HFFc6 (cell line): ENCODE results near the gene OMA1. TPM values are rescaled to one million over a fixed set of nuclear protein-coding genes. Genes with fewer than 3 reads are reported as not detected.

Source experiments
- DNase-seq: peaks from one replicate; pipeline ENCODE4 v3.0.0-alpha.2; 2018
- H3K27ac Mint-ChIP-seq: 2 replicates; pipeline ENCODE4 v1.8.0; 2020; ENCODE audit warnings: mild to moderate bottlenecking, mixed read lengths
- H3K27me3 Mint-ChIP-seq: 2 replicates; pipeline ENCODE4 v1.8.0; 2021; ENCODE audit warnings: mild to moderate bottlenecking, moderate library complexity, mixed read lengths; ENCODE audit not compliant: insufficient read depth
- H3K36me3 Mint-ChIP-seq: 2 replicates; pipeline ENCODE4 v1.8.0; 2021; ENCODE audit warnings: low read depth, mixed read lengths
- H3K4me1 Mint-ChIP-seq: 2 replicates; pipeline ENCODE4 v1.8.0; 2020; ENCODE audit warnings: low read depth, mixed read lengths
- H3K4me3 Mint-ChIP-seq: 2 replicates; pipeline ENCODE4 v1.8.0; 2020; ENCODE audit warnings: mild to moderate bottlenecking, moderate library complexity, mixed read lengths
- H3K9me3 Mint-ChIP-seq: 2 replicates; pipeline ENCODE4 v1.8.0; 2020; ENCODE audit warnings: mild to moderate bottlenecking, mixed read lengths
- total RNA-seq, 6 experiments: library from RNA; stranded (reverse); fragmentation: NEBNext Ultra II Directional; extraction: Animal tissue kit (Norgen Biotek cat#: 25700); gene quantifications; 2 replicates in 1 of 6; 3 replicates in 5 of 6; pipeline ENCODE4 v1.2.3, GENCODE V29; 2021
- TF ChIP-seq, protein P1 (sequence below): fragments of 200-600 bp; sonication (generic); IDR thresholded peaks from 2 replicates; pipeline ENCODE4 v1.5.0; 2021; ENCODE audit warnings: antibody characterized with exemption, mild to moderate bottlenecking

Gene OMA1
- total RNA-seq, 6 experiments from 2014 or later: 10.5 to 14.8 (median 13.1) TPM

GRCh38 chr1:58454807-58455206 is 91.7 kb downstream of the OMA1 start:
- peaks cover 2% of the 10 kb centered on the region; the same call in 1 of the 2 replicates for H3K27me3 Mint-ChIP-seq
- no peaks in the 10 kb centered on the region for H3K9me3 Mint-ChIP-seq
- H3K36me3 Mint-ChIP-seq: no peaks in the 10 kb centered on the region
- no peak overlapping the region for H3K27ac Mint-ChIP-seq
- DNase-seq: no peak
- TF ChIP-seq, protein P1, sequence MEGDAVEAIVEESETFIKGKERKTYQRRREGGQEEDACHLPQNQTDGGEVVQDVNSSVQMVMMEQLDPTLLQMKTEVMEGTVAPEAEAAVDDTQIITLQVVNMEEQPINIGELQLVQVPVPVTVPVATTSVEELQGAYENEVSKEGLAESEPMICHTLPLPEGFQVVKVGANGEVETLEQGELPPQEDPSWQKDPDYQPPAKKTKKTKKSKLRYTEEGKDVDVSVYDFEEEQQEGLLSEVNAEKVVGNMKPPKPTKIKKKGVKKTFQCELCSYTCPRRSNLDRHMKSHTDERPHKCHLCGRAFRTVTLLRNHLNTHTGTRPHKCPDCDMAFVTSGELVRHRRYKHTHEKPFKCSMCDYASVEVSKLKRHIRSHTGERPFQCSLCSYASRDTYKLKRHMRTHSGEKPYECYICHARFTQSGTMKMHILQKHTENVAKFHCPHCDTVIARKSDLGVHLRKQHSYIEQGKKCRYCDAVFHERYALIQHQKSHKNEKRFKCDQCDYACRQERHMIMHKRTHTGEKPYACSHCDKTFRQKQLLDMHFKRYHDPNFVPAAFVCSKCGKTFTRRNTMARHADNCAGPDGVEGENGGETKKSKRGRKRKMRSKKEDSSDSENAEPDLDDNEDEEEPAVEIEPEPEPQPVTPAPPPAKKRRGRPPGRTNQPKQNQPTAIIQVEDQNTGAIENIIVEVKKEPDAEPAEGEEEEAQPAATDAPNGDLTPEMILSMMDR: no peak
- H3K4me1 Mint-ChIP-seq: peaks cover 30% of the 10 kb centered on the region
- H3K4me3 Mint-ChIP-seq: no peak overlapping the region; the same call in 1 of the 2 replicates

DNA sequence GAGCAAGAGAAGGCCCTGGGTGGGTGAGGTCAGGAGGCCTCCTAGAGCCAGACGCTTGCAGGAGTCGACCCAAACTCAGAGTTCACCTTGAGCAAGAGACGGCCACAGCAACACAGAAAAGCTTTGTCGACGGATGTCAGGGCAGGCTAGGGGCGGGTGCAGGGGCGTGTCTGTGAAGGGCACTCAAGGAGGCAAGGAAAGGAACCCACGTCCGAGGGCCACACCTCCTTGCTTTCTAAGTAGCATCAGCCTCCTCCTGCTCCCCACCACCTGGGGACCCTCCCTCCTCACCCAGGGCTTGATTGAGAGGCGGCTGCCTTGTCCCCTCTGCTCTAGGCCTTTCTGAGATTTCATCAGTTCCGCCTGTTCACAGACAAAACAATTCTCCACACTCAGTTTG is 92.1 kb downstream of the OMA1 start:
- H3K4me3 Mint-ChIP-seq: no peak overlapping the region
- H3K9me3 Mint-ChIP-seq: no peaks in the 10 kb centered on the region
- no peak overlapping the region for H3K27ac Mint-ChIP-seq
- peaks cover 2% of the 10 kb centered on the region; the same call in 1 of the 2 replicates for H3K27me3 Mint-ChIP-seq
- TF ChIP-seq, protein P1: no peak
- H3K36me3 Mint-ChIP-seq: no peaks in the 10 kb centered on the region
- peaks cover 30% of the 10 kb centered on the region for H3K4me1 Mint-ChIP-seq
- no peak for DNase-seq

DNA sequence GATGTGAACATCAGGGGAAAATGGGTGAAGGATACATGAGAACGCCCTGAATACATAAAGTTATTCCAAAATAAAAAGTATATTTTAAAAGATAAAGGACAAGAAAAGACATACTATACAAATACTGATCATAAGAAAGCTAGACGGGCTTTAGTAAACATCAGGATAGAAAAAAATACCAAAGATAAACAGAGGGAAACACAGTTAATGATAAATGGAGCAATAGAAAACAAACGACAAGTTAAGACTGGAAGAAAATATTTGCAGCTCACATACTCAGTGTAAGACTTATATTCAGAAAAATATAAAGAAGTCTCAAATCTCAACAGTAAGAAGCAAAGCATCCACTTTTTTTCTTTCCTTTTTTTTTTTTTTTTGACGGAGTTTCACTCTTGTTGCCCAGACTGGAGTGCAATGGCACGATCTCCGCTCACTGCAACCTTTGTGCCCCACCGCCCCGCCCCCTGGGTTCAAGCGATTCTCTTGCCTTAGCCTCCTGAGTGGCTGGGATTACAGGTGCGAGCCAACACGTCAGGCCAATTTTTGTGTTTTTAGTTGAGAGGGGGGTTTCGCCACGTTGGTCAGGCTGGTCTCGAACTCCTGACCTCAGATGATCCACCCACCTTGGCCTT is 94.8 kb downstream of the OMA1 start:
- Mint-ChIP-seq H3K36me3 (no peaks in the 10 kb centered on the region), H3K4me3 (no peak overlapping the region), H3K27me3 (peaks cover 2% of the 10 kb centered on the region), H3K4me1 (peaks cover 40% of the 10 kb centered on the region), H3K27ac (no peak overlapping the region), H3K9me3 (no peaks in the 10 kb centered on the region)
- TF ChIP-seq, protein P1: no peak
- DNase-seq: no peak

- no peak overlapping the region for H3K27ac Mint-ChIP-seq
- TF ChIP-seq, protein P1: no peak
Observed at GRCh38 chr1:58447886-58448285, 98.6 kb downstream of the OMA1 start.

DNA sequence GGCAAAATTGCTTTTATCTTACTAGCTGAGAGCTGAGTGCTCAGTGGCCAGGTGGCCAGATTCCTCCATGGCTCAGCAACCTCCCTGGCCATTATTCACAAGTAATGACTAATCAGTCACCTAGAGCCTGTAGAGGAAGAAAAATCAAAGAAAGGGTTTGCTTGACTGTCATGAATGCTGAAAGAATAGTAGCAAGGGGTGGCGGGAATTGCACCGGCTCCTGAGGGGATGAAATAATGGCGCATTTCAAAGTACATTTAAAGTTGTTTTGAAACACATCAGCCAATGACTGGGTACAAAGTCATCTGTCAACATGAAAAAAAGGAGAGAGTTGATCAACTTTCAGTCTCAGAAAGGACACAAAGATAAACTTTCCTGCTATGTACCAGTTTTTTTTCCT is 99.5 kb downstream of the OMA1 start:
- Mint-ChIP-seq H3K36me3 (no peaks in the 10 kb centered on the region; the same call in 1 of the 2 replicates), H3K27me3 (no peaks in the 10 kb centered on the region; the same call in 1 of the 2 replicates), H3K27ac (no peak overlapping the region), H3K9me3 (no peaks in the 10 kb centered on the region), H3K4me3 (no peak overlapping the region), H3K4me1 (peaks cover 42% of the 10 kb centered on the region)
- no peak for DNase-seq
- TF ChIP-seq, protein P1: no peak

More at GRCh38 chr1:58447886-58448285, 98.6 kb downstream of the OMA1 start:
- Mint-ChIP-seq H3K4me3 (no peak overlapping the region), H3K27me3 (no peaks in the 10 kb centered on the region; the same call in 1 of the 2 replicates), H3K36me3 (no peaks in the 10 kb centered on the region), H3K4me1 (peaks cover 37% of the 10 kb centered on the region), H3K9me3 (no peaks in the 10 kb centered on the region)
- peak; percentile 57 for DNase-seq
